Ovary (tissue), 3 donors: ENCODE results near the gene UBXN4.

ENCODE experiments used
- CTCF ChIP-seq, 3 donors: fragments of 450-650 bp in 2 of 3; fragments of 200-600 bp in 1 of 3; IDR thresholded peaks; one replicate each; pipeline versions ENCODE4 v1.5.1 to v1.8.0; 2016 to 2022; ENCODE audit warnings: antibody characterized with exemption in 3 of 3, mild to moderate bottlenecking in 1 of 3
- POLR2A ChIP-seq: fragments of 450-650 bp; IDR thresholded peaks from one replicate; pipeline ENCODE4 v1.6.1; 2017; ENCODE audit warnings: antibody characterized with exemption, mild to moderate bottlenecking, moderate library complexity
- donor health status: DM: no; HTN: no; CAD: no.

GRCh38 chr2:135818937-135819610, 77.4 kb downstream of the UBXN4 start:
- TF ChIP-seq POLR2A (no peak), CTCF (IDR thresholded peaks at IDR 0.05) (no peak)
